Heart right ventricle (tissue), 16 donors: ENCODE results near the gene FAF1. TPM values are rescaled to one million over a fixed set of nuclear protein-coding genes. Genes with fewer than 3 reads are reported as not detected.

Experiments
- ATAC-seq, 8 donors: fragments of 200-7000 bp; cut with Tn5 transposase; one replicate each; pipeline ENCODE4 v1.9.1; 2020; ENCODE audit warnings: mild to moderate bottlenecking in 8 of 8, moderate library complexity in 8 of 8, moderate number of reproducible peaks in 1 of 8
- DNase-seq, 2 donors: peaks; one replicate each; pipeline ENCODE4 v3.0.0-alpha.2; 2020
- H3K27ac ChIP-seq, 10 donors: fragments of 200-600 bp; sonication (generic) in 2 of 10; one replicate each; pipeline versions ENCODE4 v1.5.0 to v1.8.0; 2020 to 2022; ENCODE audit warnings: mild to moderate bottlenecking in 3 of 10
- H3K27me3 ChIP-seq, 7 donors: fragments of 200-600 bp; one replicate each; pipeline ENCODE4 v1.8.0; 2021 to 2022; ENCODE audit warnings: mild to moderate bottlenecking in 2 of 7
- H3K36me3 ChIP-seq, 9 donors: fragments of 200-600 bp; sonication (generic) in 1 of 9; one replicate each; pipeline versions ENCODE4 v1.5.0 to v1.8.0; 2020 to 2022; ENCODE audit warnings: mild to moderate bottlenecking in 2 of 9
- H3K4me1 ChIP-seq, 9 donors: fragments of 200-600 bp; sonication (generic) in 1 of 9; one replicate each; pipeline versions ENCODE4 v1.5.0 to v1.8.0; 2020 to 2022; ENCODE audit warnings: mild to moderate bottlenecking in 4 of 9
- H3K4me3 ChIP-seq, 10 donors: fragments of 200-600 bp; sonication (generic) in 2 of 10; one replicate each; pipeline versions ENCODE4 v1.5.0 to v1.8.0; 2020 to 2022; ENCODE audit warnings: mild to moderate bottlenecking in 7 of 10, moderate library complexity in 2 of 10
- H3K9me3 ChIP-seq, 11 donors: fragments of 200-600 bp in 10 of 11; sonication (generic) in 2 of 11; one replicate each; pipeline versions ENCODE4 v1.5.0 to v1.8.0; 2013 to 2022; ENCODE audit warnings: mild to moderate bottlenecking in 2 of 11, control low read depth in 1 of 11, moderate library complexity in 1 of 11
- CTCF ChIP-seq, 9 donors: fragments of 200-600 bp; sonication (generic) in 2 of 9; IDR thresholded peaks; one replicate each; pipeline versions ENCODE4 v1.5.0 to v1.8.0; 2021 to 2022; ENCODE audit warnings: antibody characterized with exemption in 9 of 9, mild to moderate bottlenecking in 5 of 9, moderate library complexity in 1 of 9
- WGBS, 2 donors: extraction: QIAGEN DNeasy Blood & Tissue Kit; methylation state at CpG; one replicate each; pipeline ENCODE4 v1.1.7; 2013; ENCODE audit warnings: inconsistent platforms in 1 of 2; 5-methylcytosine and 5-hydroxymethylcytosine counted together
- intact Hi-C, 10 donors: fragments of 100-400 bp; cut with DNase I; formaldehyde crosslinking; loops; one replicate each; pipeline versions ENCODE4 v1.11.1 to v1.14.2; 2022
- polyA plus RNA-seq, 2 donors: library from polyadenylated mRNA; stranded (reverse); fragments of 200-250 nt; gene quantifications; one replicate each; pipeline ENCODE4 v1.2.3, GENCODE V29; 2013
- total RNA-seq, 10 donors: library from RNA; stranded (reverse); fragmentation: NEBNext Ultra II Directional in 3 of 10; extraction: Animal tissue kit (Norgen Biotek cat#: 25700) in 3 of 10; gene quantifications; one replicate each; pipeline versions ENCODE4 v1.2.1 to v1.2.4, GENCODE V29; 2021 to 2023
- donor health status: Arrhythmogenic right ventricular cardiomyopathy.
- donor health status: ischemic (EF 13 %, LVEDD 7.1; RV severe dilation, severe dysfunction).
- donor health status: healthy with polysubstance abuse.
- donor health status: DM: no; HTN: yes; CAD: no.
- donor health status: DM: no; HTN: no; CAD: no.
- donor health status: ischemic (EF 25% LVEDD 6.9; RV normal size, moderate dysfunction).
- donor health status: ischemic (EF 25% LVEDD 5.7; RV mildly dilated, moderate dysfunction).
- donor health status: healthy.
- donor health status: DM: yes; HTN: yes; CAD: no.
- donor health status: Ischemic cardiomyopathy.
- donor health status: ischemic (EF 35%, LVEDD 5.7; RV mildly dilated, moderate dysfunction).
- donor health status: nonischemic (EF 11% LVEDD 7.7; RV severe dilation, severe dysfunction).
- donor health status: DM: yes; HTN: yes; CAD: no.
- donor health status: PGD.
- donor health status: ischemic (EF 29% LVEDD 5.4; RV normal size, mild dysfunction).
- donor health status: nonischemic (EF 23%, LVEDD 6.1; RV moderate dilation, normal function).

Gene FAF1
- total and polyA plus RNA-seq, 12 donors: 30.9 to 102 (median 88.9) TPM

GRCh38 chr1:50615036-50615750, 344.9 kb downstream of the FAF1 start:
- 99% methylated on average over 2 of the region's 2 CpGs for WGBS, 2 donors
- Histone ChIP-seq H3K9me3 (peaks cover 0 to 8% (median 0%) of the 10 kb centered on the region in 11 donors), H3K4me1 (no peaks in the 10 kb centered on the region), H3K36me3 (no peaks in the 10 kb centered on the region), H3K27me3 (no peaks in the 10 kb centered on the region), H3K4me3 (no peak overlapping the region), H3K27ac (no peak overlapping the region)
- DNase-seq (no peak), ATAC-seq (no peak)
- intact Hi-C loops: no loop called here
- no peak for TF ChIP-seq CTCF (IDR thresholded peaks at IDR 0.05)

DNA sequence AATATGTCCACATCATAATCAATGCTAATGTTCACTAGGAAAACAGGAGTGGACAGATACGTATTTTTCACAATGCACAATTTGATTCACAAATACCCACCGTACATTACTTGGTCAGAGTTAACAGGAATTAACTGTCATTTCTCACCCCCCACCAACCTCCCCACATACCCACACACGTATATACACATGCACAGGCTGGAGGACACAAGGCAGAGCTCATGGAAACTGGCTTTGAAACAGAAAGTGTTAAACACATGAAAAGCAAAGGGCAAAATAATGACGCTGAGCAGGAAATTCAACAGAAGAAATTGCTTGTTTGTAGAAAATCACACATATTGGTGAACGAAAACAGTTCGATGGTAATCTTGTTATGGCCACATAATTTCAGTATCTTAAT, 348.4 kb downstream of the FAF1 start:
- WGBS, 2 donors: 87% methylated on average over 6 of the region's 6 CpGs
- Histone ChIP-seq H3K27ac (no peak overlapping the region), H3K4me1 (no peaks in the 10 kb centered on the region), H3K36me3 (peaks cover 0 to 2% (median 0%) of the 10 kb centered on the region in 9 donors), H3K4me3 (no peak overlapping the region), H3K9me3 (peaks cover 0 to 4% (median 0%) of the 10 kb centered on the region in 11 donors), H3K27me3 (no peaks in the 10 kb centered on the region)
- no peak for TF ChIP-seq CTCF (IDR thresholded peaks at IDR 0.05)
- DNase-seq (no peak), ATAC-seq (no peak)
- intact Hi-C loops: no loop called here

DNA sequence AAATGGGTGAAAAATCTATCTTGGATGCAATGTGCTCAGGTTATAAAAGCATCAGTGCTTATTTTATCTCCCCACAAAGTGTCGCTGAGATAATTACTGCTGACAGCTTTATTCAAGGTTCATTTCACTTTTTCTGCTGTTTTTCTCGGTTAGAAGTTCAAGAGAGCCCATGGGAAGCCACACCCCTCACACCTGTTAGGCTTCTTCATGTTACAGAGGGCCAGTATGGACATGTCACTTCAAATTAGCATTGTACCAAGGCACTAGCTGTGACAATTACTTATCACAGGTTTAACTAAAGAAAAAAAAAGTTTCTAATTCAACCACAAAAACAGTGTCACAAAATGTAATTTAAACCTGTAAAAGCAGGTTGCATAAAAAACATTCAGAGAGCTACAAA, 349.5 kb downstream of the FAF1 start:
- Histone ChIP-seq H3K9me3 (peaks cover 0 to 4% (median 0%) of the 10 kb centered on the region in 11 donors), H3K4me3 (no peak overlapping the region), H3K27me3 (no peaks in the 10 kb centered on the region), H3K4me1 (no peaks in the 10 kb centered on the region), H3K36me3 (peaks cover 0 to 3% (median 0%) of the 10 kb centered on the region in 9 donors), H3K27ac (no peak overlapping the region)
- 69 to 79% methylated on average over 2 of the region's 2 CpGs for WGBS, 2 donors
- ATAC-seq: no peak
- DNase-seq: no peak
- intact Hi-C loops: no loop called here
- no peak for TF ChIP-seq CTCF (IDR thresholded peaks at IDR 0.05)

DNA sequence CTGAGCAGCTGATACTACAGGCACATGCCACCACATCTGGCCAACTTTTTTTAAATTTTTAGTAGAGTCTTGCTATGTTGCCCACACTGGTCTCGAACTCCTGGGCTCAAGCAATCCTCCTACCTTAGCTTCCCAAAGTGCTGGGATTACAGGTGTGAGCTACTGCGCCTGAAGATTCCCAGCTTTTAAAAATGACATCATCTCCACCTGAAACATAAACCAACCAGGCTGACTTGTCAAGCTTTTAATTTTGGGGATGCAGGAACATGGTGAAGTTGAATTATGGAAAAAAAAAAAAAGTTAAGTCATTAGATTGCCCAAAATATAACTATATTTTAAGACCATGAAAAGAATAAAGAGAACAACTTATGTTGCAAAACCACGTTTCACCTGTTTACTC, 350.6 kb downstream of the FAF1 start:
- no peaks in the 10 kb centered on the region for H3K9me3 ChIP-seq
- H3K27ac ChIP-seq: no peak overlapping the region
- H3K36me3 ChIP-seq: peaks cover 0 to 3% (median 0%) of the 10 kb centered on the region in 9 donors
- H3K27me3 ChIP-seq: no peaks in the 10 kb centered on the region
- 96 to 99% methylated on average over 3 of the region's 3 CpGs for WGBS, 2 donors
- DNase-seq: no peak
- intact Hi-C loops: no loop called here
- H3K4me3 ChIP-seq: no peak overlapping the region
- ATAC-seq: no peak
- TF ChIP-seq CTCF (IDR thresholded peaks at IDR 0.05): no peak
- H3K4me1 ChIP-seq: no peaks in the 10 kb centered on the region
